ENCODE results near the gene PGBD5. TPM values are rescaled to one million over a fixed set of nuclear protein-coding genes. Genes with fewer than 3 reads are reported as not detected.

Gene PGBD5
- total RNA-seq, 1 donor from 2014 or later, result 16.2 TPM

GRCh38 chr1:230332575-230333066, 93.5 kb downstream of the PGBD5 start:
- Mint-ChIP-seq H3K4me3 (ENCODE audit: low read depth) (peak overlapping the region; percentile 81), H3K27ac (peak overlapping the region; percentile 94), H3K9me3 (ENCODE audit: low read depth) (no peaks in the 10 kb centered on the region), H3K27me3 (no peaks in the 10 kb centered on the region), H3K4me1 (ENCODE audit: low read depth) (peaks cover 6% of the 10 kb centered on the region), H3K36me3 (ENCODE audit: insufficient read depth) (peaks cover 7% of the 10 kb centered on the region)
- no peak for TF ChIP-seq CTCF (IDR thresholded peaks at IDR 0.05; ENCODE audit: unreplicated experiment)
- peak; percentile 31 for DNase-seq (ENCODE audit: low spot score, unreplicated experiment)

GRCh38 chr1:230332061-230332460, 94.1 kb downstream of the PGBD5 start:
- DNase-seq (ENCODE audit: low spot score, unreplicated experiment), result no peak
- Mint-ChIP-seq H3K4me1 (ENCODE audit: low read depth) (peaks cover 6% of the 10 kb centered on the region), H3K4me3 (ENCODE audit: low read depth) (peak overlapping the region; percentile 81), H3K9me3 (ENCODE audit: low read depth) (no peaks in the 10 kb centered on the region), H3K27ac (peak overlapping the region; percentile 94), H3K36me3 (ENCODE audit: insufficient read depth) (peaks cover 5% of the 10 kb centered on the region), H3K27me3 (no peaks in the 10 kb centered on the region)
- TF ChIP-seq CTCF (IDR thresholded peaks at IDR 0.05; ENCODE audit: unreplicated experiment), result no peak

GRCh38 chr1:230330157-230330556, 96.0 kb downstream of the PGBD5 start:
- H3K27ac Mint-ChIP-seq, result no peak overlapping the region
- H3K4me3 Mint-ChIP-seq (ENCODE audit: low read depth), result no peak overlapping the region

GRCh38 chr1:230328342-230329015, 97.7 kb downstream of the PGBD5 start:
- Mint-ChIP-seq H3K27me3 (no peaks in the 10 kb centered on the region), H3K36me3 (ENCODE audit: insufficient read depth) (peaks cover 9% of the 10 kb centered on the region), H3K4me1 (ENCODE audit: low read depth) (peaks cover 6% of the 10 kb centered on the region), H3K27ac (no peak overlapping the region), H3K9me3 (ENCODE audit: low read depth) (no peaks in the 10 kb centered on the region), H3K4me3 (ENCODE audit: low read depth) (no peak overlapping the region)
- no peak for TF ChIP-seq CTCF (IDR thresholded peaks at IDR 0.05; ENCODE audit: unreplicated experiment)
- no peak for DNase-seq (ENCODE audit: low spot score, unreplicated experiment)

More at GRCh38 chr1:230330157-230330556, 96.0 kb downstream of the PGBD5 start:
- Mint-ChIP-seq H3K9me3 (ENCODE audit: low read depth) (no peaks in the 10 kb centered on the region), H3K4me1 (ENCODE audit: low read depth) (peaks cover 6% of the 10 kb centered on the region), H3K36me3 (ENCODE audit: insufficient read depth) (peaks cover 5% of the 10 kb centered on the region), H3K27me3 (no peaks in the 10 kb centered on the region)
- no peak for TF ChIP-seq CTCF (IDR thresholded peaks at IDR 0.05; ENCODE audit: unreplicated experiment)
- no peak for DNase-seq (ENCODE audit: low spot score, unreplicated experiment)

GRCh38 chr1:230327892-230328284, 98.2 kb downstream of the PGBD5 start:
- no peaks in the 10 kb centered on the region for H3K27me3 Mint-ChIP-seq
- no peak for TF ChIP-seq CTCF (IDR thresholded peaks at IDR 0.05; ENCODE audit: unreplicated experiment)
- H3K36me3 Mint-ChIP-seq (ENCODE audit: insufficient read depth), result peaks cover 8% of the 10 kb centered on the region
- H3K9me3 Mint-ChIP-seq (ENCODE audit: low read depth), result no peaks in the 10 kb centered on the region
- no peak overlapping the region for H3K4me3 Mint-ChIP-seq (ENCODE audit: low read depth)
- H3K4me1 Mint-ChIP-seq (ENCODE audit: low read depth), result peaks cover 4% of the 10 kb centered on the region
- no peak overlapping the region for H3K27ac Mint-ChIP-seq
- DNase-seq (ENCODE audit: low spot score, unreplicated experiment), result no peak
